K562 (cell line): ENCODE data around the gene IPCEF1.

Experiments
- AFF1 ChIP-seq, 2 experiments: fragments of 450-650 bp; IDR thresholded peaks; 2 replicates each; pipeline ENCODE4 v1.6.1; 2018; ENCODE audit warnings: mild to moderate bottlenecking in 2 of 2, low read depth in 1 of 2; ENCODE audit not compliant: partially characterized antibody in 2 of 2
- ATF7 ChIP-seq: fragments of 450-650 bp; IDR thresholded peaks from 2 replicates; pipeline ENCODE4 v1.7.1; 2014; ENCODE audit warnings: mild to moderate bottlenecking, moderate library complexity
- GABPA ChIP-seq: fragments of 200-800 bp; sonication (Bioruptor generic); conservative IDR thresholded peaks from 2 replicates; pipeline ENCODE4 v1.6.1; 2016; ENCODE audit warnings: low read depth, missing genetic modification characterization, missing compliant biosample characterization
- LARP7 ChIP-seq: fragments of 450-650 bp; IDR thresholded peaks from 2 replicates; pipeline ENCODE4 v1.6.1; 2016
- MCM2 ChIP-seq: fragments of 450-650 bp; IDR thresholded peaks from 2 replicates; pipeline ENCODE4 v1.6.1; 2017; ENCODE audit warnings: low read depth, mild to moderate bottlenecking
- NFIX ChIP-seq: fragments of 250-450 bp; sonication (Bioruptor Pico); IDR thresholded peaks from 2 replicates; pipeline ENCODE4 v1.4.0; 2020; ENCODE audit warnings: low read depth, mild to moderate bottlenecking, moderate library complexity
- PCBP2 ChIP-seq: fragments of 200-400 bp; formaldehyde crosslinking; IDR thresholded peaks from 2 replicates; pipeline ENCODE4 v1.6.1; 2018; ENCODE audit warnings: low read length, low read depth, mild to moderate bottlenecking, moderate library complexity; ENCODE audit not compliant: poor library complexity, severe bottlenecking
- POLR2AphosphoS2 ChIP-seq: IDR thresholded peaks from 2 replicates; pipeline ENCODE4 v1.6.1; 2012; ENCODE audit warnings: low read length, improper control_type of control experiment
- RAD21 ChIP-seq, 2 experiments: fragments of 250-450 bp in 1 of 2; fragments of 450-650 bp in 1 of 2; sonication (Bioruptor Pico) in 1 of 2; formaldehyde crosslinking in 1 of 2; IDR thresholded peaks in 1 of 2; conservative IDR thresholded peaks in 1 of 2; 2 replicates each; pipeline versions ENCODE4 v1.4.0 to v1.8.0; 2020 to 2022; ENCODE audit warnings: mild to moderate bottlenecking in 2 of 2, moderate library complexity in 1 of 2

GRCh38 chr6:154251116-154251515 is 105.5 kb downstream of the IPCEF1 start:
- TF ChIP-seq RAD21 (CRISPR knock-in tag; conservative IDR thresholded peaks at IDR 0.05 in 1 of 2, IDR thresholded peaks at IDR 0.05 in 1 of 2) (no peak), AFF1 (IDR thresholded peaks at IDR 0.05; ENCODE audit: low read depth in 1 of 2, partially characterized antibody in 2 of 2) (no peak), ATF7 (no peak), NFIX (CRISPR knock-in tag) (no peak), LARP7 (no peak), PCBP2 (no peak), GABPA (tag) (no peak), MCM2 (no peak), POLR2AphosphoS2 (no peak)
